Erythroblast (primary cell): ENCODE results near the gene HOXD13.

Experiments used
- GATA1 ChIP-seq: IDR thresholded peaks from 2 replicates; pipeline ENCODE4 v1.6.1; 2011; ENCODE audit warnings: low read depth, mild to moderate bottlenecking, control low read depth, low read length, moderate library complexity
- POLR2A ChIP-seq: IDR thresholded peaks from 2 replicates; pipeline ENCODE4 v1.6.1; 2011; ENCODE audit warnings: mild to moderate bottlenecking, low read length

- TF ChIP-seq POLR2A (no peak), GATA1 (no peak)
Measured at GRCh38 chr2:176066645-176067588, 25.6 kb upstream of the HOXD13 start.
